HUES64 (cell line): ENCODE data around the gene AJAP1.

Source experiments
- H3K27ac ChIP-seq: 2 replicates; pipeline ENCODE4 v1.7.0; 2013; ENCODE audit warnings: low read depth, low read length, inconsistent platforms
- H3K27me3 ChIP-seq: 2 replicates; pipeline ENCODE4 v1.6.1; 2013; ENCODE audit warnings: mild to moderate bottlenecking, low read length; ENCODE audit not compliant: insufficient read depth
- H3K36me3 ChIP-seq: 2 replicates; pipeline ENCODE4 v1.6.1; 2013; ENCODE audit warnings: mild to moderate bottlenecking, low read length; ENCODE audit not compliant: insufficient read depth
- H3K4me1 ChIP-seq: 2 replicates; pipeline ENCODE4 v1.6.1; 2013; ENCODE audit warnings: mild to moderate bottlenecking, low read length, moderate library complexity; ENCODE audit not compliant: insufficient read depth
- H3K4me3 ChIP-seq: 2 replicates; pipeline ENCODE4 v1.5.1; 2013; ENCODE audit warnings: mild to moderate bottlenecking, low read length, moderate library complexity
- H3K9ac ChIP-seq: 2 replicates; pipeline ENCODE4 v1.6.1; 2013; ENCODE audit warnings: mild to moderate bottlenecking, low read depth, low read length
- H3K9me3 ChIP-seq: 2 replicates; pipeline ENCODE4 v1.6.1; 2013; ENCODE audit warnings: low read depth, low read length; ENCODE audit not compliant: insufficient read depth
- WGBS: fragments of 150-250, 120-280 bp; methylation state at CpG from one replicate; pipeline ENCODE4 v1.1.7; 2013; ENCODE audit warnings: missing lambda C conversion rate; 5-methylcytosine and 5-hydroxymethylcytosine counted together

AJAP1 gene

DNA sequence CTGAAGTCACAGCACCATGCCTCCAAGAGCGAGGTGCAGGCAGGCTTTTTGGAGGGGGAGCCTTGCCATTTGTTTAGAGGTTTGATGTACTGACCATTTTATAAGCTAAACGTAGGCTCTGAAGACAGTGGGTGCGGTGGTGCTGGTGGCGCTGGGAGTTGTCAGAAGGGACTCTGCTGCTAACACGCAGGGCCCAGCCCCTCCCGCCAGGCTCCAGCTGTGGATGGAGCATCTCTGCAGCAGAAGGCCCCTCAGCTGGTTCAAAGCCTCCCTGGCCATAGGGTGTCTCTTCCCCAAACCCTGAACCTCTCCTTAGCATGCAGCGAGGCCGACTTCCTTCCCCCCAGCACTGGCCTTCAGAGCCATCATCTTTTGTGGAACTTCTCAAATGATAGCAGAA, 105.3 kb downstream of the AJAP1 start:
- H3K9ac ChIP-seq, result no peak overlapping the region
- no peaks in the 10 kb centered on the region for H3K27me3 ChIP-seq
- WGBS, result 94% methylated on average over 8 of the region's 8 CpGs
- H3K36me3 ChIP-seq, result no peaks in the 10 kb centered on the region
- H3K27ac ChIP-seq, result no peak overlapping the region
- no peak overlapping the region for H3K4me3 ChIP-seq
- peaks cover 21% of the 10 kb centered on the region for H3K4me1 ChIP-seq
- 0 out of 2 replicates have a peak, but pooled peaks cover 3% of the 10 kb centered on the region for H3K9me3 ChIP-seq

DNA sequence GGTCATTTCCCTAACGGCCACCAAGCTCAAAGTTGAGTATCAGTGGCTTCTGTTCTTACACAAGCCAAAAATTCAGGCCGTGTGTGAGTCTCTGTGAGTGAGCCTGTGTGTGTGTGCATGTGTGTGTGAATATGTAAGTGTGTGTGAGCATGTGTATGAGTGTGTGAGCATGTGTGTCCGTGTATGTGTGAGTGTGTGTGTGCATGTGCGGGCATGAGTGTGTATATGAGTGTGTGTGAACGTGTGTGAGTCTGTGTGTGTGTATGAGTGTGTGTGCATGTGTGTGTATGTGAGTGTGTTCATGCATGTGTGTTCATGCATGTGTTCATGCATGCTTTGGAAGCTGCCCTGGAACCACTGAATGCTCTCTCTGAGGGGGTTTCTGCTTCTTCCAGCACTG, 105.7 kb downstream of the AJAP1 start:
- Histone ChIP-seq H3K27ac (no peak overlapping the region), H3K9me3 (0 out of 2 replicates have a peak, but pooled peaks cover 3% of the 10 kb centered on the region), H3K27me3 (no peaks in the 10 kb centered on the region), H3K4me1 (peaks cover 16% of the 10 kb centered on the region), H3K36me3 (no peaks in the 10 kb centered on the region), H3K9ac (no peak overlapping the region), H3K4me3 (no peak overlapping the region)
- WGBS, result 93% methylated on average over 5 of the region's 5 CpGs

DNA sequence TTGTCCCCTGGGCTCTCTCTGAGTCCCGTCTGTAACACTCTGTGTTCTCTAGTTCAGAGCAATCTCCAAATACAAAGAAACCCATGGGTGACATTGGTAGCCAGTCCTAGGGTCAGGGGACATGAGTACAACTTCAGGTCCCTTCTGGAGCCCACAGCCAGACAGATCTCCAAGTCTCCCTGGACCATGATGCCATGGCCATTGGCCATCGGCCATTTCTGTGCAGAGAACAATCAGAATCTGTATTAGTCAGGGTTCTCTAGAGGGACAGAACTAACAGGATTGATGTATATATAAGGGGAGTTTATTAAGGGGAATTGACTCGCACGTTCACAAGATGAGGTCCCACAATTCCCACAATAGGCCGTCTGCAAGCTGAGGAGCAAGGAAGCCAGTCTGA, 106.9 kb downstream of the AJAP1 start:
- Histone ChIP-seq H3K9ac (no peak overlapping the region), H3K27me3 (no peaks in the 10 kb centered on the region), H3K4me1 (peaks cover 9% of the 10 kb centered on the region), H3K27ac (no peak overlapping the region), H3K36me3 (no peaks in the 10 kb centered on the region), H3K9me3 (0 out of 2 replicates have a peak, but pooled peaks cover 3% of the 10 kb centered on the region), H3K4me3 (no peak overlapping the region)
- WGBS, result 95% methylated on average over 5 of the region's 5 CpGs

DNA sequence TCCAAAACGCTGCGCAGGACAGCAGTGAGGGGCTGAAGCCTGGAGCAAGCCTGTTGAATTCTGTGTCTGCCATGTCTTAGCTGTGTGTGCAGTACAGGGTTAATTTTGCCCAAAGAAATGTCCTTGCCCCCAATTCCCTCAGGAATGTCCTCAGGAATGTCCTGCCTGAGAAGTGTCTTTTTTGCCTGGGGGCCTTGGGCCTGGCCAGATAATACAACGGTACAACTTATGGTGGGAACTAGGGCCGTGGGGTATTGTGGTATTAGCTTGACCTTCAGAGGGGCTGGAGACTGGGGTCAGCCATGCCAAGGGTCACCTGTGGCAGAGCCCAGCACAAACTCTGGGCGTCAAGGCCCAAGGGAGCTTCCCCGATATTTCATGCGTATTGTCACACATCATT, 107.7 kb downstream of the AJAP1 start:
- no peaks in the 10 kb centered on the region for H3K27me3 ChIP-seq
- H3K9me3 ChIP-seq, result 0 out of 2 replicates have a peak, but pooled peaks cover 3% of the 10 kb centered on the region
- WGBS, result 88% methylated on average over 7 of the region's 7 CpGs
- H3K4me1 ChIP-seq, result peaks cover under 1% of the 10 kb centered on the region; the same call in 1 of the 2 replicates
- no peak overlapping the region for H3K27ac ChIP-seq
- H3K4me3 ChIP-seq, result no peak overlapping the region
- H3K36me3 ChIP-seq, result no peaks in the 10 kb centered on the region
- H3K9ac ChIP-seq, result no peak overlapping the region

DNA sequence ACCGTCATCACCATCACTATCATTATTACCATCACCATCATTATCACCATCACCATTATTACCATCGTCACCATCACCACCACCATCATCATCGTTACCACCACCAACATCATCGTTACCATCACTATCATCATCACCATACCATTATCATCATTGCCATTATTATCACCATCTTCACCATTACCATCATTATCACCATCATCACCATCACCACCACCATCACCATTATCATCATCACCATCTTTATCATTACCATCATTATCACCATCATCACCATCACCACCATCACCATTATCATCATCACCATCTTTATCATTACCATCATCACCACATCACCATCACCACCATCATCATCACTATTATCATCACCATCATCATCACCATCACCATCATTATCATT, 112.9 kb downstream of the AJAP1 start:
- WGBS, result 84% methylated on average over 4 of the region's 4 CpGs
- no peaks in the 10 kb centered on the region for H3K4me1 ChIP-seq
- H3K36me3 ChIP-seq, result no peaks in the 10 kb centered on the region
- H3K4me3 ChIP-seq, result no peak overlapping the region
- no peaks in the 10 kb centered on the region for H3K9me3 ChIP-seq
- no peaks in the 10 kb centered on the region for H3K27me3 ChIP-seq
- no peak overlapping the region for H3K27ac ChIP-seq
- H3K9ac ChIP-seq, result no peak overlapping the region

DNA sequence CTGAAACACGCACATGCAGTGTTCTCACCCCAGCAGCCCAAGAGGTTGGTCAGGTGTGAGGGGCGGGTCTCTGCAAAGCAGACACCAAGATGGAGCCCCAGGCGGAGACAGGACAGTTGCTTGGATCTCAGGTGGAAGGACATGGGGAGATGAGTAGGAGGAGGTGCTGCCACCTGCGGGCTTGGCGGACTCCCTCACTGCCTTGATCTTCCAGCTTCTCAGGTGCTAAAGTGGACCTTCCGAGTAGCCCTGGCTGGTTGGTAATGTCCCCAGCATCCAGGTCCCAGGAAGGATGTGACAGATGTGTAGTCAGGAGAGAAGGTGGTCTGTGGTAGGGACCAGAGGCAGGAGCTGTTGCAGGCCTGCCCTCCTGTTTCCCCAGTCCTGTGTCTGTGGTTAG, 114.1 kb downstream of the AJAP1 start:
- no peak overlapping the region for H3K27ac ChIP-seq
- WGBS, result 97% methylated on average over 6 of the region's 6 CpGs
- no peak overlapping the region for H3K9ac ChIP-seq
- H3K9me3 ChIP-seq, result no peaks in the 10 kb centered on the region
- no peak overlapping the region for H3K4me3 ChIP-seq
- H3K36me3 ChIP-seq, result no peaks in the 10 kb centered on the region
- H3K4me1 ChIP-seq, result no peaks in the 10 kb centered on the region
- H3K27me3 ChIP-seq, result no peaks in the 10 kb centered on the region

DNA sequence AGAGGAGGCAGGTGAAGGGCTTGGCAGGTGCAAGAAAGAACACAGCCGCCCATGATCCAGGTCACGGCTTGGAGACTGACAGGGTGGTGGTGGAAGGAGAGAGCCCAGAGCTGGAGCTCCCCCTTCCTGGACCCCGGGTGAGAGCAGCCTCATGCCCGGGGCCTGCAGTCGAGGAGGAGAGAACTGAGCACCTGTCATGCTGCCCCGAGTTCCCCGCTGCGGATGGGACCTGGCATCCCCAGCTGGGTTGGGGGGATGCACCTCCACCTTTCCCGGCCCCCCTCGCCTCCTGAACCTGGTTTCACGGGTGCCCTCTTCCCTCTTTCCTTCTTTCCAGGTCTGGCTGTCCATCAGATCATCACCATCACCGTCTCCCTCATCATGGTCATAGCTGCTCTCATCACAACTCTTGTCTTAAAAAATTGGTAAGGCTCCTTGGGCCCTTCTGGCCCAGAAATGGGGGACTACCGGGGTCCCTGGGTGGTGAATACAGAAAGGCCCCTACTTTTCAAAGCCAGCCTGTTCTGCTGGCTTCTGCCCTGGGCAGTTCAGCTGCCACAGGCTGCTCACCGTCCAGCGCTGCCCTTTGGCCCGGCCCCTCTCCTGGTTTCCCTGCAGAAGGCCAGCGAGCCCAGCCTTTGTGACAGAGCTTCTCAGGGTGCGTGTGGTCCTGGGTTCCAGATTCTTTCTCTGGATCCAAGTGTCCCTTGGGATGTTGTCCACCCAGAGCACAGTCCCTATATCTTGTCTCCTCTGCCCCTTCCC, 115.3 kb downstream of the AJAP1 start:
- WGBS, result 93% methylated on average over 18 of the region's 18 CpGs
- no peaks in the 10 kb centered on the region for H3K36me3 ChIP-seq
- no peaks in the 10 kb centered on the region for H3K9me3 ChIP-seq
- no peaks in the 10 kb centered on the region for H3K4me1 ChIP-seq
- no peak overlapping the region for H3K27ac ChIP-seq
- no peaks in the 10 kb centered on the region for H3K27me3 ChIP-seq
- H3K9ac ChIP-seq, result no peak overlapping the region
- H3K4me3 ChIP-seq, result no peak overlapping the region

DNA sequence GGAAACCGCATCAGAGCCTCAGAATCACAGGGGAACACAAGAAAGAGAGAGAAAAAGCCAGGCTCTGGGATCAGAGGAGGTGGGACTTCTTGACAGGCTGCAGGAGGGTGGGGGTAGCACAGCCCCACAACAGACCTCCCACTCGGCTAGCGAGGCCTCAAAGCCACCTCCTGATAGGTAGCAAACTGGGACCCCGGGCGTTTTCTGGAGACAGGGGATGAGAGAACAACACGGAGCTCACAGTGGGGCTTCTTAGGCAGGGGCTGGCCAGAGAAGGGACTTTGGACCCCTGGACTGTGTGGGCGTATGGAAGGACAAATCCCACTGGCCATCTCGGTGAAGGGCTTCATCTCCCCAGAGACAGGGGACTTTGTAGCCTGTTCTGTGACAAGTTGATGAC, 116.3 kb downstream of the AJAP1 start:
- H3K4me1 ChIP-seq, result no peaks in the 10 kb centered on the region
- no peak overlapping the region for H3K4me3 ChIP-seq
- WGBS, result 77% methylated on average over 8 of the region's 8 CpGs
- no peaks in the 10 kb centered on the region for H3K27me3 ChIP-seq
- H3K27ac ChIP-seq, result no peak overlapping the region
- H3K9ac ChIP-seq, result no peak overlapping the region
- H3K9me3 ChIP-seq, result no peaks in the 10 kb centered on the region
- H3K36me3 ChIP-seq, result no peaks in the 10 kb centered on the region

DNA sequence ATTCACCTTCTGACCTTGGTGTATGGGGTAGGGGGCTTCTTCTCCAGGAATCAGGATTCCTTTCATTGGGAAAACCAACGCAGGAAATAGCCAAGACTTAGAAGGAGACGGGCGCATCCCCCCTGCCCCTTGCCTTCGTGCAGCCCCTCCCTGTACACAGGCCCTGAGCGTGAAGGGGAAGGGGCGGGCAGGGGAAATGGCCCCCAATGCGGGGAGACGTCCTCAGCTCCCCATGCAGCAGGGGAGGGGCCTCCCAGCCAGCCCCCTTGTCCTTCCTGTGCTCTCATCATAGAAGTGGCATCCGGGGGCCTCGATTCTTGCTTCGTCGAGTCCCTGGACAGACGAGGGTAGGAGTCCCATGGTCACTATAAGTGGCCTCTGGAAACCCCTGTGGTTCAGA, 116.9 kb downstream of the AJAP1 start:
- Histone ChIP-seq H3K27me3 (no peaks in the 10 kb centered on the region), H3K36me3 (no peaks in the 10 kb centered on the region), H3K9me3 (no peaks in the 10 kb centered on the region), H3K4me3 (no peak overlapping the region), H3K27ac (no peak overlapping the region), H3K9ac (no peak overlapping the region), H3K4me1 (no peaks in the 10 kb centered on the region)
- 93% methylated on average over 13 of the region's 13 CpGs for WGBS

DNA sequence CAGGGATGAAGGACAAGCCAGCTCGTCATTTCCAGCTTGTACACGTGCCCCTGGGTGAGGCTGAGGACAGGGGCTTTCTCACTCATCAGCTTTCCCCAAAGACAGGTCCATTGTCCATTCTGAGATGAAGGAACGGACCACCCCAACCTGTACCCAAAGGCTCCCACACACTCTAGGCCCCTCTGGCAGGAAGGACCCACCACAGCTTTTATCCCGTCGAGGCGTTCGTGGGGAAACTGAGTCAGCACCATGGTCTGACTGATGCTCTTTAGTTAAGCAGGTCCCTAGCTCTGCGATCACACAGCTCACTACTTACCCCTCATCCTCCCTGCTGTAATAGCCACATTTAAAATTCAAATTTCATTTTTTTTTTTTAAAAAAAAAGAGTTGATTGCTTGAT, 117.3 kb downstream of the AJAP1 start:
- Histone ChIP-seq H3K9me3 (no peaks in the 10 kb centered on the region), H3K27ac (no peak overlapping the region), H3K36me3 (no peaks in the 10 kb centered on the region), H3K4me1 (no peaks in the 10 kb centered on the region), H3K9ac (no peak overlapping the region), H3K4me3 (no peak overlapping the region), H3K27me3 (no peaks in the 10 kb centered on the region)
- WGBS, result 85% methylated on average over 8 of the region's 8 CpGs

DNA sequence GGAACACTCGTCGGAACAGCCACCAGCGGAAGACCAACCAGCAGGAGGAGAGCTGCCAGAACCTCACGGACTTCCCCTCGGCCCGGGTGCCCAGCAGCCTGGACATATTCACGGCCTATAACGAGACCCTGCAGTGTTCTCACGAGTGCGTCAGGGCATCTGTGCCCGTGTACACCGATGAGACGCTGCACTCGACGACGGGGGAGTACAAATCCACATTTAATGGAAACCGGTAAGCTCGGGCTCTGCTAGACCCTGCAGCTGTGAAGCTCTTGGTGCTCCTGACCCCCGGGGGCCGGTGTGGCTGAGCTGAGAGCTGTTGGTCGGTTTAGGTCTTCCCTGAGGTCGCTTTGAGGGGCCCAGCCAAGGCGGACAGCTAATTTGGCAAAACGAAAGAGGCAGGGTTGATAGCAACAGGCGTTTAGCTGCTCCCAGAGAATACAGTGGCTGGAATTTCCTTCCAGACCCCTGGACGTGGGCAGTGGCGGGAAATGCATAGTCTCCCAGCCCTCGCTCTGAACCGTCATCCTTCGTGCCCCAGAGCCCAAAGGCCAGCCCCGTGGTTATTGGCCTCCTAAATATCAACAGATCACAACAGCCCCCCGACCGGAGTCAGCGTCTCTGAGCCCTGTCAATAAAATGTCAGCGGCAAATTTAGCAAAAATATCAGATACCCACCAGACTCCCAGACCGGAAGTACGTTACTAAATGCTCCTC, 118.0 kb downstream of the AJAP1 start:
- Histone ChIP-seq H3K36me3 (no peaks in the 10 kb centered on the region), H3K4me3 (no peak overlapping the region), H3K27ac (no peak overlapping the region), H3K9ac (no peak overlapping the region), H3K27me3 (no peaks in the 10 kb centered on the region), H3K9me3 (no peaks in the 10 kb centered on the region), H3K4me1 (no peaks in the 10 kb centered on the region)
- 95% methylated on average over 37 of the region's 37 CpGs for WGBS
